ENCODE measurements around the gene SLC46A2. TPM values are rescaled to one million over a fixed set of nuclear protein-coding genes. Genes with fewer than 3 reads are reported as not detected.

The SLC46A2 gene
- total and polyA plus RNA-seq, 2 of the 13 experiments (the other 11 are each of a cell fraction or from before 2014, with no cell fraction given), result not detected

DNA sequence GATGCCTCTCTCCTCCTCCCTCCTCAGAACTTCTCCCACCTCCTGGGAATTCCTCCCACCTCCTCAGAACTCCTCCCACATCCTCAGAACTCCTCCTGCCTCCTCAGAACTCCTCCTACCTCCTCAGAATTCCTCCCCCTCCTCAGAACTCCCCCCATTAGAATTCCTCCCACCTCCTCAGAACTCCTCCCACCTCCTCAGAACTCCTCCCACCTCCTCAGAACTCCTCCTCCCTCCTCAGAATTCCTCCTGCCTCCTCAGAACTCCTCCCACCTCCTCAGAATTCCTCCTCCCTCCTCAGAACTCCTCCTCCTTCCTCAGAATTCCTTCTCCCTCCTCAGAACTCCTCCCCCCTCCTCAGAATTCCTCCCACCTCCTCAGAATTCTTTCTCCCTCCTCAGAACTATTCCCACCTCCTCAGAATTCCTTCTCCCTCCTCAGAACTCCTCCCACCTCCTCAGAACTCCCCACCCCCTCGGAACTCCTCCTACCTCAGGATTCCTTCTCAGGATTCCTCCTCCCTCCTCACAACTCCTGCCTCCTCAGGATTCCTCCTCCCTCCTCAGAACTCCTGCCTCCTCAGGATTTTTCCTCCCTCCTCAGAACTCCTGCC, 23.9 kb downstream of the SLC46A2 start (continued):
- no peak for TF ChIP-seq ATF1 (CRISPR knock-in tag; IDR thresholded peaks at IDR 0.05)
- no peak for TF ChIP-seq ZNF556 (CRISPR knock-in tag; IDR thresholded peaks at IDR 0.05; ENCODE audit: borderline replicate concordance)

DNA sequence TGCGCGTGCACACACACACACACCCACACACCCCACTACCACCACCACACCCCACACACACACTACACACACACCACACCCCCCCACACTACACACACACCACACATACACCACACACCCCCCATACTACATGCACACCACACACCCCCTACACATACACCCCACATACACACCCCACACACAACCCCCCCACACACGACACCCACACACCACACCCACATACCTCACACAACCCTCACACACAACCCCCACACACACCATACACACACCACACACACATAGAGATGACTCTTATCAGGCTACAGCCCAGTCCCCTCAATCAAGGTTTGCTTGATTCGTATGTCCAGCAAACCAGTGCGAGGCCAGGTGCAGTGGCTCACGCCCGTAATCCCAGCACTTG, 25.7 kb downstream of the SLC46A2 start:
- H3K4me3 ChIP-seq (replicated peaks in 1 of 3; ENCODE audit: insufficient read depth in 1 of 3, low read depth in 2 of 3, low read length in 3 of 3), result no peak overlapping the region
- H3K4me1 ChIP-seq (ENCODE audit: insufficient read depth, low read length), result peaks cover 39% of the 10 kb centered on the region
- in situ Hi-C loops (cut with HindIII; ENCODE audit: extremely low pct_ligation_motif_present, low pct_unique_long_range_greater_than_20kb), result no loop called here
- FAIRE-seq, result no peak
- H3K36me3 ChIP-seq (replicated peaks in 1 of 2; ENCODE audit: control insufficient read depth in 1 of 2, insufficient read depth in 2 of 2, low read length in 2 of 2), result peaks cover 1 to 9% of the 10 kb centered on the region in 2 experiments; a peak in 3 of 5 replicates
- POLR2A ChIA-PET, result no interaction called here
- ATAC-seq, result no peak
- WGBS (ENCODE audit: low lambda C conversion rate), result 99% methylated on average over 7 of the region's 7 CpGs
- CTCF ChIA-PET (ENCODE audit: low intra/inter-chr PET ratio, low total read pairs), result no interaction called here
- no TSS peak for BruUV-seq (replicated peaks)
- H4K20me1 ChIP-seq (ENCODE audit: insufficient read depth, low read length), result no peaks in the 10 kb centered on the region
- intact Hi-C loops (cut with micrococcal nuclease; ENCODE audit: unreplicated experiment), result no loop called here
- H3K79me2 ChIP-seq (ENCODE audit: insufficient read depth, low read length), result no peaks in the 10 kb centered on the region
- H3K27ac ChIP-seq (ENCODE audit: extremely low read length, insufficient read depth, low read length), result no peak overlapping the region
- H3K4me2 ChIP-seq (ENCODE audit: low read depth, low read length), result no peak overlapping the region
- H3K9me3 ChIP-seq (ENCODE audit: low read length), result no peaks in the 10 kb centered on the region
- H3K27me3 ChIP-seq (ENCODE audit: control insufficient read depth in 1 of 2, insufficient read depth in 2 of 2, low read length in 2 of 2), result no peaks in the 10 kb centered on the region
- H3K9ac ChIP-seq (ENCODE audit: insufficient read depth, low read depth, low read length), result no peak overlapping the region
- no peak for DNase-seq (ENCODE audit: low spot score)
- no peak for TF ChIP-seq ZNF142 (CRISPR knock-in tag; IDR thresholded peaks at IDR 0.05)
- no peak for TF ChIP-seq ZNF207 (IDR thresholded peaks at IDR 0.05; ENCODE audit: borderline replicate concordance)
- TF ChIP-seq, protein P1, sequence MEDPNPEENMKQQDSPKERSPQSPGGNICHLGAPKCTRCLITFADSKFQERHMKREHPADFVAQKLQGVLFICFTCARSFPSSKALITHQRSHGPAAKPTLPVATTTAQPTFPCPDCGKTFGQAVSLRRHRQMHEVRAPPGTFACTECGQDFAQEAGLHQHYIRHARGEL (CRISPR knock-in tag; IDR thresholded peaks at IDR 0.05), result no peak
- no peak for TF ChIP-seq MYPOP (CRISPR knock-in tag; IDR thresholded peaks at IDR 0.05)
- TF ChIP-seq ZNF607 (CRISPR knock-in tag; IDR thresholded peaks at IDR 0.05; ENCODE audit: borderline replicate concordance), result no peak
- TF ChIP-seq ZBTB34 (CRISPR knock-in tag; IDR thresholded peaks at IDR 0.05), result no peak
- H2AFZ ChIP-seq (ENCODE audit: low read length), result no peak overlapping the region
